ENCODE data around the gene CFAP68. TPM values are rescaled to one million over a fixed set of nuclear protein-coding genes. Genes with fewer than 3 reads are reported as not detected.

CFAP68 gene
- total and polyA plus RNA-seq, 2 experiments from 2014 or later, result 9.9 to 52.8 TPM

- no peak for DNase-seq (ENCODE audit: low spot score)
- H3K4me2 ChIP-seq, result no peak overlapping the region
- no peaks in the 10 kb centered on the region for H3K4me1 ChIP-seq (ENCODE audit: insufficient read depth)
- H3K4me3 Mint-ChIP-seq, result no peak overlapping the region
- no peaks in the 10 kb centered on the region for H3K27me3 Mint-ChIP-seq (ENCODE audit: insufficient read depth, low read depth, poor library complexity)
- H3K36me3 ChIP-seq (ENCODE audit: insufficient read depth), result no peaks in the 10 kb centered on the region
- no peak overlapping the region for H3K27ac ChIP-seq (ENCODE audit: low read depth)
- H3K9me2 ChIP-seq (ENCODE audit: insufficient read depth), result no peaks in the 10 kb centered on the region
- peaks cover 1% of the 10 kb centered on the region for H3K4me1 Mint-ChIP-seq
- no peaks in the 10 kb centered on the region for H3K79me2 ChIP-seq (replicated peaks; ENCODE audit: insufficient read depth)
- ATAC-seq, result no peak
- TF ChIP-seq NANOG (IDR thresholded peaks at IDR 0.05; ENCODE audit: borderline replicate concordance) (no peak), EZH2phosphoT487 (IDR thresholded peaks at IDR 0.05; ENCODE audit: unreplicated experiment) (no peak), CREB1 (CRISPR knock-in tag; IDR thresholded peaks at IDR 0.05; ENCODE audit: low read depth) (no peak), REST (IDR thresholded peaks at IDR 0.05; ENCODE audit: unreplicated experiment) (no peak), CTCF (conservative IDR thresholded peaks at IDR 0.05; ENCODE audit: low read depth in 2 of 2) (no peak), ZNF114 (CRISPR knock-in tag; IDR thresholded peaks at IDR 0.05) (no peak), ZNF462 (CRISPR knock-in tag; IDR thresholded peaks at IDR 0.05) (no peak), JUNB (IDR thresholded peaks at IDR 0.05; ENCODE audit: unreplicated experiment) (no peak), STAT1 (IDR thresholded peaks at IDR 0.05; ENCODE audit: unreplicated experiment) (no peak), POLR2AphosphoS5 (IDR thresholded peaks at IDR 0.05; ENCODE audit: low read depth) (no peak), EZH2 (IDR thresholded peaks at IDR 0.05; ENCODE audit: low read depth, unreplicated experiment) (no peak), ZNF331 (CRISPR knock-in tag; IDR thresholded peaks at IDR 0.05; ENCODE audit: low read depth) (no peak), ETS1 (IDR thresholded peaks at IDR 0.05) (no peak)
- no peaks in the 10 kb centered on the region for H3K9me3 Mint-ChIP-seq
- H3F3A ChIP-seq (replicated peaks; ENCODE audit: low read depth), result no peaks in the 10 kb centered on the region
- H3K36me3 Mint-ChIP-seq (ENCODE audit: low read depth), result peaks cover 8% of the 10 kb centered on the region; the same call in 1 of the 3 replicates
- H2AFZ ChIP-seq, result no peak overlapping the region
- H4K20me1 ChIP-seq (replicated peaks; ENCODE audit: insufficient read depth), result no peaks in the 10 kb centered on the region
- no peak overlapping the region for H3K27ac Mint-ChIP-seq
- H3K27me3 ChIP-seq (ENCODE audit: insufficient read depth), result no peaks in the 10 kb centered on the region
- no peak overlapping the region for H3K4me3 ChIP-seq
These were observed 27.2 kb upstream of the CFAP68 start for GRCh38 chr11:111852103-111852502.

Data from GM23338 (cell line).